Astrocyte (in vitro differentiated cells and primary cell): ENCODE data around the gene SND1. TPM values are rescaled to one million over a fixed set of nuclear protein-coding genes. Genes with fewer than 3 reads are reported as not detected.

Source experiments
- DNase-seq: peaks from one replicate; pipeline ENCODE4 v3.0.0-alpha.2; 2010; ENCODE audit warnings: low read depth
- FAIRE-seq: peaks from 2 replicates; lab custom pipeline; 2011; peaks lifted over from hg19 to GRCh38; lab: Jason Lieb, UNC
- H2AFZ ChIP-seq: 2 replicates; pipeline ENCODE4 v1.6.0; 2012; ENCODE audit warnings: low read depth, low read length, inconsistent platforms
- H3K27ac ChIP-seq: 2 replicates; pipeline ENCODE4 v1.5.1; 2011; ENCODE audit warnings: low read depth, low read length, inconsistent platforms
- H3K27me3 ChIP-seq: 2 replicates; pipeline ENCODE4 v1.6.0; 2011; ENCODE audit warnings: low read length, inconsistent platforms; ENCODE audit not compliant: insufficient read depth
- H3K36me3 ChIP-seq: 2 replicates; pipeline ENCODE4 v1.5.1; 2011; ENCODE audit warnings: low read length, inconsistent platforms; ENCODE audit not compliant: insufficient read depth
- H3K4me1 ChIP-seq: 2 replicates; pipeline ENCODE4 v1.5.1; 2011; ENCODE audit warnings: low read length, inconsistent platforms; ENCODE audit not compliant: insufficient read depth
- H3K4me2 ChIP-seq: 2 replicates; pipeline ENCODE4 v1.6.0; 2012; ENCODE audit warnings: low read length, inconsistent platforms
- H3K4me3 ChIP-seq: 2 replicates; pipeline ENCODE4 v1.5.1; 2011; ENCODE audit warnings: low read depth, mild to moderate bottlenecking, low read length, inconsistent platforms; ENCODE audit not compliant: insufficient read depth
- H3K79me2 ChIP-seq: 2 replicates; pipeline ENCODE4 v1.6.0; 2012; ENCODE audit warnings: mild to moderate bottlenecking, low read length, inconsistent platforms; ENCODE audit not compliant: insufficient read depth
- H3K9ac ChIP-seq: 2 replicates; pipeline ENCODE4 v1.6.0; 2012; ENCODE audit warnings: mild to moderate bottlenecking, low read length, inconsistent platforms
- H3K9me3 ChIP-seq: 2 replicates; pipeline ENCODE4 v1.5.1; 2012; ENCODE audit warnings: low read depth, mild to moderate bottlenecking, low read length, inconsistent platforms; ENCODE audit not compliant: insufficient read depth
- H4K20me1 ChIP-seq: 2 replicates; pipeline ENCODE4 v1.6.0; 2012; ENCODE audit warnings: low read length, inconsistent platforms; ENCODE audit not compliant: insufficient read depth
- H3K27ac Mint-ChIP-seq: one replicate; pipeline ENCODE4 v1.8.0; 2021; ENCODE audit warnings: mild to moderate bottlenecking, mixed read lengths; ENCODE audit not compliant: unreplicated experiment
- H3K27me3 Mint-ChIP-seq: one replicate; pipeline ENCODE4 v1.8.0; 2021; ENCODE audit warnings: low read depth, mixed read lengths; ENCODE audit not compliant: unreplicated experiment
- H3K36me3 Mint-ChIP-seq: one replicate; pipeline ENCODE4 v1.8.0; 2021; ENCODE audit warnings: low read depth, mixed read lengths; ENCODE audit not compliant: unreplicated experiment
- H3K4me1 Mint-ChIP-seq: one replicate; pipeline ENCODE4 v1.8.0; 2021; ENCODE audit warnings: low read depth, mixed read lengths; ENCODE audit not compliant: unreplicated experiment
- H3K4me3 Mint-ChIP-seq: one replicate; pipeline ENCODE4 v1.8.0; 2021; ENCODE audit warnings: mild to moderate bottlenecking, moderate library complexity, mixed read lengths; ENCODE audit not compliant: unreplicated experiment
- H3K9me3 Mint-ChIP-seq: one replicate; pipeline ENCODE4 v1.8.0; 2021; ENCODE audit warnings: mild to moderate bottlenecking, mixed read lengths; ENCODE audit not compliant: unreplicated experiment
- CTCF ChIP-seq: IDR thresholded peaks from 2 replicates; pipeline ENCODE4 v1.5.1; 2011; ENCODE audit warnings: low read depth, mild to moderate bottlenecking, inconsistent platforms, low read length, moderate library complexity; ENCODE audit not compliant: insufficient read depth
- EZH2 ChIP-seq: IDR thresholded peaks from 2 replicates; pipeline ENCODE4 v1.6.1; 2012; ENCODE audit warnings: mild to moderate bottlenecking, low read length, inconsistent platforms; ENCODE audit not compliant: insufficient read depth
- total RNA-seq: library from RNA; stranded (reverse); gene quantifications from 2 replicates; pipeline ENCODE4 v1.2.1, GENCODE V29; 2021

SND1 gene
- total RNA-seq, 1 donor from 2014 or later: 267 TPM

GRCh38 chr7:127751490-127752448 is 99.8 kb downstream of the SND1 start:
- no peak overlapping the region for H2AFZ ChIP-seq
- H3K27ac ChIP-seq: peak overlapping the region; percentile 47
- H4K20me1 ChIP-seq: peaks cover 99% of the 10 kb centered on the region
- H3K27me3 ChIP-seq: no peaks in the 10 kb centered on the region
- FAIRE-seq: no peak
- TF ChIP-seq EZH2 (no peak), CTCF (no peak)
- no peaks in the 10 kb centered on the region for H3K27me3 Mint-ChIP-seq
- no peak overlapping the region for H3K27ac Mint-ChIP-seq
- no peaks in the 10 kb centered on the region for H3K9me3 ChIP-seq
- H3K4me1 ChIP-seq: peaks cover 16% of the 10 kb centered on the region
- peaks cover 11% of the 10 kb centered on the region for H3K36me3 Mint-ChIP-seq
- H3K4me3 ChIP-seq: no peak overlapping the region
- H3K4me1 Mint-ChIP-seq: peaks cover 38% of the 10 kb centered on the region
- H3K36me3 ChIP-seq: no peaks in the 10 kb centered on the region
- peak; percentile 66 for DNase-seq
- H3K9ac ChIP-seq: no peak overlapping the region
- peaks cover 94% of the 10 kb centered on the region for H3K79me2 ChIP-seq
- no peaks in the 10 kb centered on the region for H3K9me3 Mint-ChIP-seq
- H3K4me3 Mint-ChIP-seq: no peak overlapping the region
- peak overlapping the region; percentile 53 for H3K4me2 ChIP-seq

- no peak overlapping the region for H3K4me3 Mint-ChIP-seq
- H3K36me3 Mint-ChIP-seq: peaks cover 11% of the 10 kb centered on the region
- no peak for TF ChIP-seq EZH2
- no peak overlapping the region for H3K27ac Mint-ChIP-seq
- FAIRE-seq (no peak), DNase-seq (no peak)
- no peak overlapping the region for H3K4me2 ChIP-seq
- no peak overlapping the region for H3K4me3 ChIP-seq
- no peak overlapping the region for H3K9ac ChIP-seq
- H3K4me1 Mint-ChIP-seq: peaks cover 30% of the 10 kb centered on the region
- H3K9me3 Mint-ChIP-seq: no peaks in the 10 kb centered on the region
- H4K20me1 ChIP-seq: peaks cover 98% of the 10 kb centered on the region
- H2AFZ ChIP-seq: no peak overlapping the region
- H3K27me3 Mint-ChIP-seq: no peaks in the 10 kb centered on the region
- no peaks in the 10 kb centered on the region for H3K27me3 ChIP-seq
- H3K9me3 ChIP-seq: no peaks in the 10 kb centered on the region
- H3K27ac ChIP-seq: no peak overlapping the region
- peaks cover 94% of the 10 kb centered on the region for H3K79me2 ChIP-seq
- no peaks in the 10 kb centered on the region for H3K36me3 ChIP-seq
- peaks cover 16% of the 10 kb centered on the region for H3K4me1 ChIP-seq
Measured at GRCh38 chr7:127752829-127753228, 100.8 kb downstream of the SND1 start.

GRCh38 chr7:127754457-127754856 is 102.5 kb downstream of the SND1 start:
- Mint-ChIP-seq H3K36me3 (peaks cover 4% of the 10 kb centered on the region), H3K27me3 (no peaks in the 10 kb centered on the region), H3K9me3 (no peaks in the 10 kb centered on the region), H3K4me3 (no peak overlapping the region), H3K4me1 (peaks cover 23% of the 10 kb centered on the region), H3K27ac (no peak overlapping the region)
- H3K4me1 ChIP-seq: peaks cover 16% of the 10 kb centered on the region
- no peak overlapping the region for H3K4me3 ChIP-seq
- no peak overlapping the region for H3K9ac ChIP-seq
- H3K9me3 ChIP-seq: no peaks in the 10 kb centered on the region
- no peak for DNase-seq
- H3K79me2 ChIP-seq: peaks cover 94% of the 10 kb centered on the region
- no peaks in the 10 kb centered on the region for H3K36me3 ChIP-seq
- no peak overlapping the region for H3K27ac ChIP-seq
- TF ChIP-seq CTCF: no peak
- no peak for TF ChIP-seq EZH2
- H4K20me1 ChIP-seq: peaks cover 94% of the 10 kb centered on the region
- H3K27me3 ChIP-seq: no peaks in the 10 kb centered on the region
- H3K4me2 ChIP-seq: no peak overlapping the region
- H2AFZ ChIP-seq: no peak overlapping the region
- FAIRE-seq: no peak
